AG09319 (cell line): ENCODE measurements around the gene BLID.

ENCODE experiments used
- DNase-seq: peaks from one replicate; pipeline ENCODE4 v3.0.0-alpha.2; 2010; ENCODE audit warnings: low read depth; ENCODE audit errors: extremely low read depth
- CTCF ChIP-seq: IDR thresholded peaks from 2 replicates; pipeline ENCODE4 v1.5.1; 2011; ENCODE audit warnings: low read depth, mild to moderate bottlenecking, inconsistent platforms, low read length, moderate library complexity

BLID gene

GRCh38 chr11:122139595-122139866, 23.5 kb upstream of the BLID start:
- no peak for DNase-seq
- TF ChIP-seq CTCF = no peak

DNA sequence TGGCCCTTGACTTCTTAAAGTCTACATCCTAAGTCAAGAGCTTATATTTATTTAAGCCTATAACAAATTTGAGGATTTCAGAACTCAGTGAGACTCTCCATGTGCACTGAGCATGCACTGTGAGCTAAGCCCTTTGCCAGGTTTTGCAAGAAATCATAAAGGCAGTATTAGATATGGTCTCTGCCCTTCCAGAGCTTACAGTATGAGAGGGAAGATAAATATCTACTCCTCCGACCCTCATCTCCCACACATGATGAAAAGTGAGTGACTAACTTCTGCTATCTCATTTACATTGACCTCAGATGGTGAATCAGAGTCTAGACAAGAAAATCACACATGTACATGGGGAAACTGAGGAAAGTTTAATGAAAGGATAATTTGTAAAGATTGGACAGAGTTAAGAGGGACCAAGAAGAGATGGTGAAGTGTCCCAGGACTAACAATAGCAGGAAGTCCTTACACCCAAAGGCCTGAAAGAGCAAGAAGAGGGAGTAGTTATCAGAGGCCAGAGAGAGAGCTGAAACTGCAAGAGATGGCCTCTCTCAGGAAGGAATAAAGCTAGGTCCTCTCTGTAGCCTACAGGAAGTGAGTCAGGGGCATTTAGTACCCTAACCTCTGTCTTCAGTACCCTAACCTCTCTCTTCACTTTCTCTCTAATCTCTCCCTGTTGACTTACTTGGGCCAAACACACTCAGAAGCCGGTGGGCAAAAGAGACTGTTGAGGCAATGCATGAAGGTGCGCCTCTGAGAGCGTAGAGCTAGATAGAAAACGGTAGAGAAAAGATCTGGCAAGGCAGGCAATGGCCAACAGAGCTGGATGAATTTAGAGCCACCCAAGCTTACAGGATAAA, 23.0 kb upstream of the BLID start:
- no peak for DNase-seq
- no peak for TF ChIP-seq CTCF

GRCh38 chr11:122137078-122137793, 21.2 kb upstream of the BLID start:
- DNase-seq = peak; percentile 75
- TF ChIP-seq CTCF = no peak

DNA sequence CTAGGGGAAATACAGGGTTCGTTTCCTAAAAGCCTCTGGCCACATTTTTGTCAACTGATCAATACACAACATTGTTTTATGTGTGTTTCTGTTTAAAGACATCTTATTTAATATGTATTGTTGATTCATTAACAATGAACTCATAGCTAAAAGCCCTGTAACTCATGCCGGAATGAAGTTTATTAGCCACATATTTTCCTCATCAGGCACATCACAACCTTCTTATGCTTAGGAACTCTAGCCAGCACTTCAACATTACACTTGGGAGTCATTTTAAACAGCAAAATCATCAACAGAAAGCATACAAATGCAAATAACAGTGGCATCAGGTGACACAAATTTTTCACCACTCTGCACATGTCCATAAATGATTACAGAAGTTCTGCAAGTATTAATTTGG, 15.1 kb upstream of the BLID start:
- DNase-seq = no peak
- no peak for TF ChIP-seq CTCF

GRCh38 chr11:122128146-122128545, 12.1 kb upstream of the BLID start:
- no peak for TF ChIP-seq CTCF
- no peak for DNase-seq

- no peak for TF ChIP-seq CTCF
- DNase-seq = no peak
Observed at GRCh38 chr11:122127020-122127419, 11.0 kb upstream of the BLID start.

DNA sequence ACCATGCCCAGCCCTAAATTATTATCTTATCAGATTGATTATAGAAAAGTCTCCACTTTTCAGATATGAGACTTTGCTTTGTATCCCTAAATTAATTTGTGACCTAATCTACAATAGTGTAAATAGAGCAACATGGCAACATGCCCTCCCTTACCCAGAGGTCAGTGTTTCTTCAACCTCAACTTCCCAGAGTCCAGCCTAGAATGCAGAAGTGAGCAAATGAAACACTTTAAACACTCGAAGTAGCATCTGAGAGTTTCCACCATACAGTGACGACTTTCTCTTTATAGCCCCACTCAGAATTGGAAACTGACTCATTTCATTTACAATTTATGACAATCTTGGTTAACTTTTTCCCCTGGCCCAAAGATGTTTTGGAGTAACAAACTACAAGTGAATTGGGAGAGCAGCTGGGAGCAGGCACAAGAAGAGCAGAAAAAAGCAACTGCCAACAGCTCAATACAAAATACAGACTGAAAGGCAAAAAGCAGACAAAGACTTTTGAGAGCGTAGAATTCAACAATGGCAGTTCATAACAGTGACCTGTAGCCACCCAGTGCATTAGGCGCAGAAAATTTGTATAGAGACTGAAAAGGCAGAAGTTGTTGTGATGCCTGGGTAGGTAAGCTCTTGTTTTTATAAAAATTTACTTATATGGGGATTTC, 10.1 kb upstream of the BLID start:
- TF ChIP-seq CTCF = no peak
- no peak for DNase-seq
